WTC11 (cell line): ENCODE measurements around the gene VTI1A.

Experiments used
- CTCF ChIP-seq: fragments of 200-600 bp; IDR thresholded peaks from 2 replicates; pipeline ENCODE4 v1.8.0; 2022; ENCODE audit warnings: antibody characterized with exemption
- FOXK1 ChIP-seq: sonication (generic); formaldehyde crosslinking; IDR thresholded peaks from 2 replicates; pipeline ENCODE4 v1.8.0; 2022; ENCODE audit warnings: mild to moderate bottlenecking, moderate library complexity, missing genetic modification reagents
- HMGA2 ChIP-seq: fragments of 250-450 bp; sonication (Bioruptor Pico); IDR thresholded peaks from 2 replicates; pipeline ENCODE4 v1.4.0; 2021; ENCODE audit warnings: mild to moderate bottlenecking, moderate library complexity
- KAT7 ChIP-seq: sonication (generic); formaldehyde crosslinking; IDR thresholded peaks from 2 replicates; pipeline ENCODE4 v1.8.1; 2023; ENCODE audit warnings: missing genetic modification reagents, mild to moderate bottlenecking, borderline replicate concordance
- ZNF138 ChIP-seq: sonication (generic); formaldehyde crosslinking; conservative IDR thresholded peaks from 2 replicates; pipeline ENCODE4 v1.8.1; 2022; ENCODE audit warnings: mild to moderate bottlenecking, moderate library complexity, missing genetic modification reagents

GRCh38 chr10:112588225-112588990, 141.4 kb downstream of the VTI1A start:
- TF ChIP-seq HMGA2 (no peak), CTCF (no peak), FOXK1 (CRISPR knock-in tag) (no peak), KAT7 (CRISPR knock-in tag) (no peak), ZNF138 (CRISPR knock-in tag) (no peak)
